ENCODE results near the gene MAPK14.
"Not testable (repeated sequence)": the region's sequence is repeated elsewhere in the genome, so short reads cannot be mapped to it uniquely, and the experiment has no call there.

Gene MAPK14

GRCh38 chr6:36070252-36070651 is 42.6 kb downstream of the MAPK14 start:
- FAIRE-seq = no peak

- no peak for FAIRE-seq
Observed at GRCh38 chr6:36071281-36071680, 43.7 kb downstream of the MAPK14 start.

GRCh38 chr6:36071714-36072113 is 44.1 kb downstream of the MAPK14 start:
- FAIRE-seq = no peak

- FAIRE-seq = no peak
Observed at GRCh38 chr6:36072681-36073080, 45.1 kb downstream of the MAPK14 start.

GRCh38 chr6:36073587-36073986 is 46.0 kb downstream of the MAPK14 start:
- no peak for FAIRE-seq

- no peak for FAIRE-seq
Observed at GRCh38 chr6:36075656-36076055, 48.0 kb downstream of the MAPK14 start.

- no peak for FAIRE-seq
Observed at GRCh38 chr6:36076178-36077063, 48.8 kb downstream of the MAPK14 start.

GRCh38 chr6:36078159-36078558 is 50.6 kb downstream of the MAPK14 start:
- FAIRE-seq = no peak

GRCh38 chr6:36079601-36080000 is 52.0 kb downstream of the MAPK14 start:
- FAIRE-seq = no peak

- FAIRE-seq = no peak
Observed at GRCh38 chr6:36082318-36082717, 54.7 kb downstream of the MAPK14 start.

GRCh38 chr6:36083446-36083845 is 55.8 kb downstream of the MAPK14 start:
- no peak for FAIRE-seq

- not testable (repeated sequence) for FAIRE-seq
Observed at GRCh38 chr6:36088204-36088603, 60.6 kb downstream of the MAPK14 start.

GRCh38 chr6:36089048-36089447 is 61.4 kb downstream of the MAPK14 start:
- FAIRE-seq = no peak

GRCh38 chr6:36094238-36094637 is 66.6 kb downstream of the MAPK14 start:
- FAIRE-seq = no peak

- no peak for FAIRE-seq
Observed at GRCh38 chr6:36094753-36095496, 67.3 kb downstream of the MAPK14 start.

GRCh38 chr6:36095497-36096391 is 68.1 kb downstream of the MAPK14 start:
- no peak for FAIRE-seq

- FAIRE-seq = no peak
Observed at GRCh38 chr6:36098253-36098919, 70.8 kb downstream of the MAPK14 start.

GRCh38 chr6:36098920-36099647 is 71.5 kb downstream of the MAPK14 start:
- FAIRE-seq = no peak

GRCh38 chr6:36099869-36100483 is 72.4 kb downstream of the MAPK14 start:
- no peak for FAIRE-seq

- FAIRE-seq = no peak
Observed at GRCh38 chr6:36101691-36102090, 74.1 kb downstream of the MAPK14 start.

- FAIRE-seq = no peak
Observed at GRCh38 chr6:36102853-36103252, 75.2 kb downstream of the MAPK14 start.
